K562 (cell line): ENCODE data around the gene SFSWAP. TPM values are rescaled to one million over a fixed set of nuclear protein-coding genes. Genes with fewer than 3 reads are reported as not detected.

ENCODE experiments used
- BACH1 ChIP-seq: fragments of 200-800 bp; sonication (Bioruptor generic); IDR thresholded peaks from 2 replicates; pipeline ENCODE4 v1.6.1; 2016; ENCODE audit warnings: missing genetic modification characterization, missing compliant biosample characterization
- BRCA1 ChIP-seq, 2 experiments: fragments of 450-650 bp in 1 of 2; sonication (generic) in 1 of 2; formaldehyde crosslinking in 1 of 2; IDR thresholded peaks; 2 replicates each; pipeline versions ENCODE4 v1.5.0 to v1.6.1; 2017 to 2020; ENCODE audit warnings: mild to moderate bottlenecking in 1 of 2, missing genetic modification reagents in 1 of 2
- BRF1 ChIP-seq: IDR thresholded peaks from 3 replicates; pipeline ENCODE4 v1.6.1; 2011; ENCODE audit warnings: borderline replicate concordance, mild to moderate bottlenecking; ENCODE audit not compliant: insufficient read length; ENCODE audit errors: extremely low read depth
- CBFA2T3 ChIP-seq: fragments of 450-650 bp; IDR thresholded peaks from 2 replicates; pipeline ENCODE4 v1.6.1; 2017
- CC2D1A ChIP-seq: fragments of 450-650 bp; IDR thresholded peaks from 2 replicates; pipeline ENCODE4 v1.6.1; 2017; ENCODE audit warnings: mild to moderate bottlenecking
- FOXP1 ChIP-seq: sonication (generic); formaldehyde crosslinking; IDR thresholded peaks from 2 replicates; pipeline ENCODE4 v1.8.0; 2022; ENCODE audit warnings: mild to moderate bottlenecking, missing genetic modification reagents
- GABPB1 ChIP-seq: sonication (generic); formaldehyde crosslinking; IDR thresholded peaks from 2 replicates; pipeline ENCODE4 v1.8.0; 2022; ENCODE audit warnings: mild to moderate bottlenecking, missing genetic modification reagents
- HDAC1 ChIP-seq, 2 experiments: fragments of 450-650 bp; IDR thresholded peaks; 2 replicates each; pipeline ENCODE4 v1.6.1; 2016 to 2017; ENCODE audit warnings: inconsistent platforms in 1 of 2, mild to moderate bottlenecking in 1 of 2, moderate library complexity in 1 of 2
- JUND ChIP-seq, 2 experiments: IDR thresholded peaks; 2 replicates in 1 of 2; 3 replicates in 1 of 2; pipeline ENCODE4 v1.6.1; 2011; ENCODE audit warnings: borderline replicate concordance in 2 of 2, low read depth in 2 of 2, low read length in 2 of 2, improper control_type of control experiment in 1 of 2, missing biosample characterization in 1 of 2, missing genetic modification characterization in 1 of 2, missing genetic modification reagents in 1 of 2
- NCOA6 ChIP-seq: fragments of 450-650 bp; IDR thresholded peaks from 2 replicates; pipeline ENCODE4 v1.6.1; 2017; ENCODE audit warnings: mild to moderate bottlenecking
- NFE2 ChIP-seq: IDR thresholded peaks from 2 replicates; pipeline ENCODE4 v1.6.1; 2014; ENCODE audit warnings: antibody characterized with exemption, low read depth
- NFYB ChIP-seq: IDR thresholded peaks from 2 replicates; pipeline ENCODE4 v1.6.1; 2011; ENCODE audit warnings: mild to moderate bottlenecking, moderate library complexity; ENCODE audit not compliant: insufficient read length; ENCODE audit errors: extremely low read depth
- NR2F6 ChIP-seq: fragments of 450-650 bp; formaldehyde crosslinking; IDR thresholded peaks from 2 replicates; pipeline ENCODE4 v1.4.0; 2020; ENCODE audit warnings: mild to moderate bottlenecking
- RAD51 ChIP-seq: fragments of 450-650 bp; IDR thresholded peaks from 2 replicates; pipeline ENCODE4 v1.7.1; 2016; ENCODE audit warnings: low read depth, mild to moderate bottlenecking, borderline replicate concordance
- RBM25 ChIP-seq: fragments of 200-400 bp; formaldehyde crosslinking; IDR thresholded peaks from 2 replicates; pipeline ENCODE4 v1.6.1; 2018; ENCODE audit warnings: low read length, low read depth, moderate library complexity; ENCODE audit not compliant: severe bottlenecking
- SMAD3 ChIP-seq: fragments of 450-650 bp; formaldehyde crosslinking; conservative IDR thresholded peaks from 2 replicates; pipeline ENCODE4 v1.4.0; 2020; ENCODE audit warnings: mild to moderate bottlenecking
- SNRNP70 ChIP-seq: fragments of 200-400 bp; formaldehyde crosslinking; optimal IDR thresholded peaks from 2 replicates; pipeline ENCODE3; 2017; ENCODE audit warnings: low read depth, low read length
- SRSF7 ChIP-seq: fragments of 200-400 bp; formaldehyde crosslinking; optimal IDR thresholded peaks from 2 replicates; pipeline ENCODE3; 2017; ENCODE audit warnings: mild to moderate bottlenecking, low read depth, low read length
- TAF9B ChIP-seq: fragments of 450-650 bp; IDR thresholded peaks from 2 replicates; pipeline ENCODE4 v1.6.1; 2018; ENCODE audit warnings: mild to moderate bottlenecking; ENCODE audit not compliant: partially characterized antibody
- TAL1 ChIP-seq: fragments of 450-650 bp; IDR thresholded peaks from 2 replicates; pipeline ENCODE4 v1.6.1; 2016; ENCODE audit warnings: mild to moderate bottlenecking
- TRIM24 ChIP-seq, 2 experiments: fragments of 450-650 bp; IDR thresholded peaks; 2 replicates each; pipeline ENCODE4 v1.6.1; 2016
- ZNF354B ChIP-seq: fragments of 250-450 bp; sonication (Bioruptor Pico); IDR thresholded peaks from 2 replicates; pipeline ENCODE4 v1.4.0; 2020
- ZNF445 ChIP-seq: fragments of 250-450 bp; sonication (Bioruptor Pico); IDR thresholded peaks from 2 replicates; pipeline ENCODE4 v1.4.0; 2020; ENCODE audit warnings: low read depth, mild to moderate bottlenecking, moderate library complexity
- ZNF561 ChIP-seq: fragments of 450-650 bp; formaldehyde crosslinking; conservative IDR thresholded peaks from 2 replicates; pipeline ENCODE4 v1.4.0; 2020; ENCODE audit warnings: mild to moderate bottlenecking, moderate library complexity
- ZZZ3 ChIP-seq: fragments of 450-650 bp; IDR thresholded peaks from 2 replicates; pipeline ENCODE4 v1.6.1; 2016; ENCODE audit warnings: antibody characterized with exemption, mild to moderate bottlenecking, moderate library complexity
- polyA plus RNA-seq, 8 experiments: library from polyadenylated mRNA; depleted of rRNA in 4 of 8; stranded (reverse) in 5 of 8; unstranded in 3 of 8; fragments of >200 nt; fragmentation: Nextera tagmentation in 2 of 8; fragmentation: Illumina TruSeq in 1 of 8; extraction: Ambion mirVana in 2 of 8; extraction: Trizol in 1 of 8; gene quantifications; 2 replicates each; pipeline versions ENCODE4 v1.2.1 to v1.2.3, GENCODE V29; 2011 to 2014; ENCODE audit warnings: inconsistent platforms in 1 of 8, missing spikeins in 1 of 8
- total RNA-seq, 7 experiments: library from RNA; depleted of rRNA in 6 of 7; stranded (reverse); fragments of >200 nt in 6 of 7; fragmentation: Illumina TruSeq in 2 of 7; extraction: Trizol in 2 of 7; gene quantifications; 2 replicates each; pipeline versions ENCODE4 v1.2.1 to v1.2.3, GENCODE V29; 2011 to 2021; ENCODE audit warnings: low replicate concordance in 1 of 7
- TF ChIP-seq, protein P1 (sequence below): fragments of 450-650 bp; formaldehyde crosslinking; IDR thresholded peaks from 2 replicates; pipeline ENCODE4 v1.4.0; 2022; ENCODE audit warnings: missing genetic modification characterization
- TF ChIP-seq, protein P2 (sequence below), 3 experiments: IDR thresholded peaks in 2 of 3; conservative IDR thresholded peaks in 1 of 3; 2 replicates each; pipeline ENCODE4 v1.5.1; 2011 to 2012; ENCODE audit warnings: low read length in 3 of 3, mild to moderate bottlenecking in 3 of 3, control low read depth in 2 of 3, improper control_type of control experiment in 1 of 3, inconsistent platforms in 1 of 3, low read depth in 1 of 3, mixed read lengths in 1 of 3, moderate library complexity in 1 of 3; ENCODE audit not compliant: insufficient read depth in 2 of 3

SFSWAP gene
- total and polyA plus RNA-seq, 9 of the 15 experiments (the other 6 are each of a cell fraction or from before 2014, with no cell fraction given), result 2.4 to 60.4 (median 32.6) TPM

DNA sequence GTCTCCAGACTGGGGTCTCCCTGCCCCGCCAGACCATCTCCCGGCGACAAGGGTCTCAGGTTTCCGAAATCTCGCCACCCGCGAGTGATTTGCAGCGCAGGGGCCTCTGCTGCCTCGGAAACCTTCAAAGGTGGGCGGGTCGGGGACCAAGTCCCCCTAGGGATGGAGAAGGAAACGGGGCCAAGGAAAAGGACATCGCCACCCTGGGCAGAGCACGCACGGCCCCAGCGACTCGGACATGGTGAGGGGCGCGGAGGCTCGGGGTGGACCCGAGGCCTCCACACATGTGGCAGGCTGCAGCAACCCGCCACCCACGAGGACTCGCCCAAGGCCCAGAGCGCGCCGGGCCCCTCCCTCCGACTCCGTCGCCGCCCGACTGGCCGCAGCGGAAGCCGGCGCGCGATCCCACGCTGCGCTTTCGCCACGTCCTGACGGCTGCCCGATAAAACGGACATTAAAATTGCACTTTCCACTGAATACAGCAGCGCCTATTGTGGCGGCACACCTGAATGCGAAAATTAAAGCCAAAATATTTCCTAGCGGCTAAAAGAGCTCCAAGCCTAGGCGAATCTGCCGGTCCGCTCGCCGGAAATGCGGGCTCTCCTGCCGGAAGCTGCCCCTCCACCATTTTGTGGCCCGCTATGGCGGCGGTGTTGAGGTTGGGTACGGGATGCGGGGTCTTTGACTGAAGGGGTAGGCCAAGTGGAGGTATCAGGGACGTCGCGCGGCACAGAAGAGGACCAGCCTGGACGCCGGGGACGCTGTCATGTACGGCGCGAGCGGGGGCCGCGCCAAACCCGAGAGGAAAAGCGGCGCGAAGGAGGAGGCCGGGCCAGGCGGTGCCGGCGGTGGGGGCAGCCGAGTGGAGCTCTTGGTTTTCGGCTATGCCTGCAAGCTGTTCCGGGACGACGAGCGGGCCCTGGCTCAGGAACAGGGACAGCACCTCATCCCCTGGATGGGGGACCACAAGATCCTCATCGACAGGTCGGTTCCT lies at the start of gene SFSWAP (continued):
- TF ChIP-seq ZNF354B, result no peak
- no peak for TF ChIP-seq NFE2
- peak; percentile 95 for TF ChIP-seq TAF9B
- TF ChIP-seq NCOA6, result no peak
- TF ChIP-seq FOXP1, result peak; percentile 62; the same call in 1 of the 2 replicates
- TF ChIP-seq, protein P1, sequence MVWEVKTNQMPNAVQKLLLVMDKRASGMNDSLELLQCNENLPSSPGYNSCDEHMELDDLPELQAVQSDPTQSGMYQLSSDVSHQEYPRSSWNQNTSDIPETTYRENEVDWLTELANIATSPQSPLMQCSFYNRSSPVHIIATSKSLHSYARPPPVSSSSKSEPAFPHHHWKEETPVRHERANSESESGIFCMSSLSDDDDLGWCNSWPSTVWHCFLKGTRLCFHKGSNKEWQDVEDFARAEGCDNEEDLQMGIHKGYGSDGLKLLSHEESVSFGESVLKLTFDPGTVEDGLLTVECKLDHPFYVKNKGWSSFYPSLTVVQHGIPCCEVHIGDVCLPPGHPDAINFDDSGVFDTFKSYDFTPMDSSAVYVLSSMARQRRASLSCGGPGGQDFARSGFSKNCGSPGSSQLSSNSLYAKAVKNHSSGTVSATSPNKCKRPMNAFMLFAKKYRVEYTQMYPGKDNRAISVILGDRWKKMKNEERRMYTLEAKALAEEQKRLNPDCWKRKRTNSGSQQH (CRISPR knock-in tag), result no peak
- no peak for TF ChIP-seq NR2F6 (CRISPR knock-in tag)
- no peak for TF ChIP-seq BRF1
- TF ChIP-seq SRSF7, result no peak
- no peak; the same call in 1 of the 2 replicates for TF ChIP-seq SMAD3
- no peak for TF ChIP-seq CBFA2T3
- no peak for TF ChIP-seq SNRNP70
- TF ChIP-seq TRIM24 (IDR thresholded peaks at IDR 0.05), result peak in 1 of 2 experiments; percentile 68; a peak in 2 of 4 replicates
- TF ChIP-seq RAD51, result no peak
- TF ChIP-seq GABPB1 (CRISPR knock-in tag), result peak; percentile 97
- TF ChIP-seq RBM25, result no peak
- no peak for TF ChIP-seq CC2D1A
- peak; percentile 91 for TF ChIP-seq ZZZ3
- TF ChIP-seq ZNF561 (CRISPR knock-in tag), result no peak
- peak; percentile 31 to 90; a peak in 3 of 4 replicates for TF ChIP-seq HDAC1 (IDR thresholded peaks at IDR 0.05)
- TF ChIP-seq JUND (IDR thresholded peaks at IDR 0.05; ENCODE audit: borderline replicate concordance, low read depth, low read length), result peak; percentile 28
- TF ChIP-seq JUND (tag; IDR thresholded peaks at IDR 0.05; ENCODE audit: borderline replicate concordance, low read depth, low read length), result no peak; the same call in 1 of the 3 replicates
- TF ChIP-seq, protein P2, sequence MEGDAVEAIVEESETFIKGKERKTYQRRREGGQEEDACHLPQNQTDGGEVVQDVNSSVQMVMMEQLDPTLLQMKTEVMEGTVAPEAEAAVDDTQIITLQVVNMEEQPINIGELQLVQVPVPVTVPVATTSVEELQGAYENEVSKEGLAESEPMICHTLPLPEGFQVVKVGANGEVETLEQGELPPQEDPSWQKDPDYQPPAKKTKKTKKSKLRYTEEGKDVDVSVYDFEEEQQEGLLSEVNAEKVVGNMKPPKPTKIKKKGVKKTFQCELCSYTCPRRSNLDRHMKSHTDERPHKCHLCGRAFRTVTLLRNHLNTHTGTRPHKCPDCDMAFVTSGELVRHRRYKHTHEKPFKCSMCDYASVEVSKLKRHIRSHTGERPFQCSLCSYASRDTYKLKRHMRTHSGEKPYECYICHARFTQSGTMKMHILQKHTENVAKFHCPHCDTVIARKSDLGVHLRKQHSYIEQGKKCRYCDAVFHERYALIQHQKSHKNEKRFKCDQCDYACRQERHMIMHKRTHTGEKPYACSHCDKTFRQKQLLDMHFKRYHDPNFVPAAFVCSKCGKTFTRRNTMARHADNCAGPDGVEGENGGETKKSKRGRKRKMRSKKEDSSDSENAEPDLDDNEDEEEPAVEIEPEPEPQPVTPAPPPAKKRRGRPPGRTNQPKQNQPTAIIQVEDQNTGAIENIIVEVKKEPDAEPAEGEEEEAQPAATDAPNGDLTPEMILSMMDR (IDR thresholded peaks at IDR 0.05 in 2 of 3, conservative IDR thresholded peaks at IDR 0.05 in 1 of 3; ENCODE audit: insufficient read depth in 2 of 3, low read depth in 1 of 3, low read length in 3 of 3), result no peak
- no peak for TF ChIP-seq NFYB
- no peak for TF ChIP-seq TAL1
- no peak for TF ChIP-seq ZNF445 (CRISPR knock-in tag)
- TF ChIP-seq BRCA1 (IDR thresholded peaks at IDR 0.05), result no peak
- TF ChIP-seq BRCA1 (CRISPR knock-in tag; IDR thresholded peaks at IDR 0.05), result no peak
- TF ChIP-seq BACH1, result no peak; the same call in 1 of the 2 replicates
